Measurements from ENCODE around the gene RPS6KA2. TPM values are rescaled to one million over a fixed set of nuclear protein-coding genes. Genes with fewer than 3 reads are reported as not detected.

RPS6KA2 gene
- total RNA-seq, 1 experiment from 2014 or later: 12.3 TPM

GRCh38 chr6:166381381-166381732 lies 245.7 kb downstream of the RPS6KA2 start:
- no peak overlapping the region for H2BK15ac ChIP-seq (ENCODE audit: low read depth, low read length)
- TF ChIP-seq, protein P1, sequence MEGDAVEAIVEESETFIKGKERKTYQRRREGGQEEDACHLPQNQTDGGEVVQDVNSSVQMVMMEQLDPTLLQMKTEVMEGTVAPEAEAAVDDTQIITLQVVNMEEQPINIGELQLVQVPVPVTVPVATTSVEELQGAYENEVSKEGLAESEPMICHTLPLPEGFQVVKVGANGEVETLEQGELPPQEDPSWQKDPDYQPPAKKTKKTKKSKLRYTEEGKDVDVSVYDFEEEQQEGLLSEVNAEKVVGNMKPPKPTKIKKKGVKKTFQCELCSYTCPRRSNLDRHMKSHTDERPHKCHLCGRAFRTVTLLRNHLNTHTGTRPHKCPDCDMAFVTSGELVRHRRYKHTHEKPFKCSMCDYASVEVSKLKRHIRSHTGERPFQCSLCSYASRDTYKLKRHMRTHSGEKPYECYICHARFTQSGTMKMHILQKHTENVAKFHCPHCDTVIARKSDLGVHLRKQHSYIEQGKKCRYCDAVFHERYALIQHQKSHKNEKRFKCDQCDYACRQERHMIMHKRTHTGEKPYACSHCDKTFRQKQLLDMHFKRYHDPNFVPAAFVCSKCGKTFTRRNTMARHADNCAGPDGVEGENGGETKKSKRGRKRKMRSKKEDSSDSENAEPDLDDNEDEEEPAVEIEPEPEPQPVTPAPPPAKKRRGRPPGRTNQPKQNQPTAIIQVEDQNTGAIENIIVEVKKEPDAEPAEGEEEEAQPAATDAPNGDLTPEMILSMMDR (conservative IDR thresholded peaks at IDR 0.05): no peak
- H3K27ac ChIP-seq (ENCODE audit: insufficient read length, low read depth, low read length): no peak overlapping the region
- peak overlapping the region; percentile 57 for H3K4me2 ChIP-seq (ENCODE audit: insufficient read depth, insufficient read length, low read length)
- H3K9me3 ChIP-seq (ENCODE audit: control insufficient read depth, low read depth, low read length): no peaks in the 10 kb centered on the region
- no peak overlapping the region for H3K14ac ChIP-seq (ENCODE audit: insufficient read depth, low read length)
- no peak overlapping the region for H2BK120ac ChIP-seq (ENCODE audit: low read depth, low read length, poor library complexity, severe bottlenecking)
- H3K23ac ChIP-seq (ENCODE audit: insufficient read length, low read depth, low read length): no peak overlapping the region
- no peak overlapping the region for H4K5ac ChIP-seq (ENCODE audit: insufficient read length, low read depth, low read length)
- peak overlapping the region; percentile 73 to 82 for H3K4me3 Mint-ChIP-seq
- no peaks in the 10 kb centered on the region for H3K27me3 ChIP-seq (ENCODE audit: insufficient read depth, low read length)
- H3K36me3 Mint-ChIP-seq (ENCODE audit: insufficient read depth in 1 of 3, low read depth in 3 of 3): no peaks in the 10 kb centered on the region
- no peak overlapping the region for H3K56ac ChIP-seq (ENCODE audit: insufficient read length, low read depth, low read length)
- H3K18ac ChIP-seq (ENCODE audit: insufficient read length, low read depth, low read length): no peak overlapping the region
- H3K79me1 ChIP-seq (ENCODE audit: insufficient read depth, low read depth, low read length, poor library complexity, severe bottlenecking): no peaks in the 10 kb centered on the region
- H4K91ac ChIP-seq (ENCODE audit: insufficient read length, low read depth, low read length): no peak overlapping the region
- no peak for DNase-seq
- no peaks in the 10 kb centered on the region for H3K9me3 Mint-ChIP-seq
- no peak overlapping the region for H2AFZ ChIP-seq (ENCODE audit: low read length)
- no peak overlapping the region for H2BK20ac ChIP-seq (ENCODE audit: low read depth, low read length, poor library complexity, severe bottlenecking)
- no peak overlapping the region for H2AK5ac ChIP-seq (ENCODE audit: insufficient read length, low read length)
- no peaks in the 10 kb centered on the region for H4K20me1 ChIP-seq (ENCODE audit: control insufficient read depth, insufficient read depth, insufficient read length)
- no peaks in the 10 kb centered on the region for H3K79me2 ChIP-seq (ENCODE audit: insufficient read depth, low read length)
- H3K23me2 ChIP-seq (ENCODE audit: insufficient read length, low read depth, low read length, poor library complexity, severe bottlenecking): peaks cover 9% of the 10 kb centered on the region
- H4K8ac ChIP-seq (replicated peaks; ENCODE audit: insufficient read length, low read depth, low read length): no peak overlapping the region
- no peak overlapping the region for H2BK12ac ChIP-seq (ENCODE audit: insufficient read length, low read depth, low read length)
- H3K9ac ChIP-seq (ENCODE audit: extremely low read depth, insufficient read length, low read length): no peak overlapping the region
- no peak overlapping the region for H3K27ac Mint-ChIP-seq
- no peaks in the 10 kb centered on the region for H3K4me1 ChIP-seq (ENCODE audit: insufficient read depth, low read length)
- H3T11ph ChIP-seq (ENCODE audit: low read length): no peak overlapping the region
- H3K4me1 Mint-ChIP-seq: peaks cover 5 to 7% of the 10 kb centered on the region in 2 experiments
- H2BK5ac ChIP-seq (ENCODE audit: insufficient read length, low read length): no peak overlapping the region
- H3K4ac ChIP-seq (ENCODE audit: low read depth, low read length): no peak overlapping the region
- WGBS (ENCODE audit: extremely low coverage, insufficient read length, low lambda C conversion rate): 100% methylated on average over 1 of the region's 6 CpGs
- H3K27me3 Mint-ChIP-seq (ENCODE audit: low read depth): no peaks in the 10 kb centered on the region
